Hepatocyte (in vitro differentiated cells): Measurements from ENCODE around the gene PF4V1. TPM values are rescaled to one million over a fixed set of nuclear protein-coding genes. Genes with fewer than 3 reads are reported as not detected.
"Not testable (repeated sequence)": the region's sequence is repeated elsewhere in the genome, so short reads cannot be mapped to it uniquely, and the experiment has no call there.

ENCODE experiments used
- DNase-seq: peaks from one replicate; pipeline ENCODE4 v3.0.0-alpha.2; 2016; ENCODE audit warnings: low spot score
- H2AFZ ChIP-seq: fragments of 200-600 bp; sonication (generic); 2 replicates; pipeline ENCODE4 v1.6.0; 2016; ENCODE audit warnings: antibody characterized with exemption, mild to moderate bottlenecking
- H3K27ac ChIP-seq: fragments of 200-600 bp; sonication (generic); 2 replicates; pipeline ENCODE4 v1.5.1; 2016; ENCODE audit warnings: mild to moderate bottlenecking
- H3K27me3 ChIP-seq: fragments of 200-600 bp; sonication (generic); 2 replicates; pipeline ENCODE4 v1.6.1; 2016
- H3K36me3 ChIP-seq: fragments of 200-600 bp; sonication (generic); replicated peaks from 2 replicates; pipeline ENCODE4 v1.5.1; 2016; ENCODE audit warnings: low read depth; ENCODE audit not compliant: insufficient read depth
- H3K4me1 ChIP-seq: fragments of 200-600 bp; sonication (generic); 2 replicates; pipeline ENCODE4 v1.5.1; 2016; ENCODE audit warnings: mild to moderate bottlenecking, moderate library complexity; ENCODE audit not compliant: insufficient read depth
- H3K4me2 ChIP-seq: fragments of 200-600 bp; sonication (generic); 2 replicates; pipeline ENCODE4 v1.6.0; 2016
- H3K4me3 ChIP-seq: fragments of 200-600 bp; sonication (generic); 2 replicates; pipeline ENCODE4 v1.5.1; 2016; ENCODE audit warnings: mild to moderate bottlenecking
- H3K79me2 ChIP-seq: fragments of 200-600 bp; sonication (generic); 2 replicates; pipeline ENCODE4 v1.6.0; 2017; ENCODE audit warnings: mild to moderate bottlenecking
- H3K9me2 ChIP-seq: fragments of 200-600 bp; sonication (generic); replicated peaks from 2 replicates; pipeline ENCODE4 v1.6.0; 2017; ENCODE audit warnings: mild to moderate bottlenecking; ENCODE audit not compliant: insufficient read depth
- H3K9me3 ChIP-seq: fragments of 200-600 bp; sonication (generic); 2 replicates; pipeline ENCODE4 v1.5.1; 2016; ENCODE audit warnings: low read depth, mild to moderate bottlenecking
- H4K20me1 ChIP-seq: fragments of 200-600 bp; sonication (generic); 2 replicates; pipeline ENCODE4 v1.6.0; 2016; ENCODE audit warnings: mild to moderate bottlenecking; ENCODE audit not compliant: insufficient read depth, poor library complexity, severe bottlenecking
- EZH2 ChIP-seq: fragments of 200-600 bp; sonication (generic); IDR thresholded peaks from 2 replicates; pipeline ENCODE4 v1.6.1; 2016; ENCODE audit warnings: antibody characterized with exemption, mild to moderate bottlenecking, borderline replicate concordance
- EZH2phosphoT487 ChIP-seq: fragments of 200-600 bp; sonication (generic); IDR thresholded peaks from one replicate; pipeline ENCODE4 v1.6.1; 2018; ENCODE audit warnings: antibody characterized with exemption, mild to moderate bottlenecking, low read depth, moderate library complexity; ENCODE audit not compliant: unreplicated experiment, severe bottlenecking
- WGBS: methylation state at CpG from one replicate; pipeline ENCODE4 v1.1.6; 2016; ENCODE audit warnings: low lambda C conversion rate; ENCODE audit errors: missing lambda C conversion rate; 5-methylcytosine and 5-hydroxymethylcytosine counted together
- polyA plus RNA-seq: library from polyadenylated mRNA; unstranded; fragments of >200 nt; fragmentation: Nextera tagmentation; extraction: Ambion mirVana; gene quantifications from 2 replicates; pipeline ENCODE4 v1.2.1, GENCODE V29; 2016
- total RNA-seq: library from RNA; depleted of rRNA; stranded (reverse); fragments of >200 nt; gene quantifications from 2 replicates; pipeline ENCODE4 v1.2.3, GENCODE V29; 2014
- TF ChIP-seq, protein P1 (sequence below): fragments of 200-600 bp; sonication (generic); IDR thresholded peaks from 2 replicates; pipeline ENCODE4 v1.5.1; 2016; ENCODE audit warnings: antibody characterized with exemption, mild to moderate bottlenecking; ENCODE audit not compliant: poor library complexity

PF4V1 gene
- total and polyA plus RNA-seq, 2 experiments from 2014 or later = not detected

GRCh38 chr4:73896416-73896815 lies 43.3 kb downstream of the PF4V1 start:
- H4K20me1 ChIP-seq = no peaks in the 10 kb centered on the region
- TF ChIP-seq, protein P1, sequence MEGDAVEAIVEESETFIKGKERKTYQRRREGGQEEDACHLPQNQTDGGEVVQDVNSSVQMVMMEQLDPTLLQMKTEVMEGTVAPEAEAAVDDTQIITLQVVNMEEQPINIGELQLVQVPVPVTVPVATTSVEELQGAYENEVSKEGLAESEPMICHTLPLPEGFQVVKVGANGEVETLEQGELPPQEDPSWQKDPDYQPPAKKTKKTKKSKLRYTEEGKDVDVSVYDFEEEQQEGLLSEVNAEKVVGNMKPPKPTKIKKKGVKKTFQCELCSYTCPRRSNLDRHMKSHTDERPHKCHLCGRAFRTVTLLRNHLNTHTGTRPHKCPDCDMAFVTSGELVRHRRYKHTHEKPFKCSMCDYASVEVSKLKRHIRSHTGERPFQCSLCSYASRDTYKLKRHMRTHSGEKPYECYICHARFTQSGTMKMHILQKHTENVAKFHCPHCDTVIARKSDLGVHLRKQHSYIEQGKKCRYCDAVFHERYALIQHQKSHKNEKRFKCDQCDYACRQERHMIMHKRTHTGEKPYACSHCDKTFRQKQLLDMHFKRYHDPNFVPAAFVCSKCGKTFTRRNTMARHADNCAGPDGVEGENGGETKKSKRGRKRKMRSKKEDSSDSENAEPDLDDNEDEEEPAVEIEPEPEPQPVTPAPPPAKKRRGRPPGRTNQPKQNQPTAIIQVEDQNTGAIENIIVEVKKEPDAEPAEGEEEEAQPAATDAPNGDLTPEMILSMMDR = no peak
- TF ChIP-seq EZH2 (no peak), EZH2phosphoT487 (no peak)
- peak overlapping the region; percentile 13 for H3K27ac ChIP-seq

DNA sequence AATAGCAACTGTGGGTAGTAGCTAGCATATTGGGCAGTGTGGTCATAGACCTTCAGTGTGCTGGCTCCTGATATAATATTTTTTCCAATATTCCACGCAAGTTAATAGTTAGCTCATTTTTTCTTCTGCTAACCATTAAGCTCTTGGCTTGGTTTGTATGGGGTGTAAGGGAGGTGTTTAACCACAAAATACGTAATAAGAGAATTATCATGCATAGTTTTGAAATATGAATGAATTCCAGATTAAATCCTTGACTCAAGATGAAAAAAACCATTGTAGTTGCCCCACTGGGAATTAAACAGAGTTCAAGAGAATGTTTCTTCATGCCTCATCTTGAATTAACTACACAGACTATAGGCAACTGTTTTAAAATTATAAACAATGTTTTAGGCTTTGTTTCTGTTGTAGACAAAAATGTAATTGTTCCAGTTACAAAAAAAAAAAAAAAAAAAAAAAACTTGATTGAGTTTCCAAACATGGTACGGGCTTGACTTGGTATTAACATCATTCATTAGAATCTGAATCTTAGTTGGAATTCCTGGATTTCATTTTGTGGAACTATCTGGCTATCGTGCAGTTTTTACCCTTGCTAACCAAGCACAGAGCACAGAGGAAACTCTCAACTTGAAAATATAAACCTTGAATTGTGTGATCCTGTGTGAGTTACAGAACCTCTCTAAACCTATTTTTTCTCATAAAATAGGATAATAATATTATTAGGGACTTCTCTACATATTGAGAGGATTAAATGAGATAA lies 44.5 kb downstream of the PF4V1 start:
- H3K4me2 ChIP-seq = no peak overlapping the region

More at GRCh38 chr4:73896416-73896815, 43.3 kb downstream of the PF4V1 start:
- 95% methylated on average over 2 of the region's 2 CpGs for WGBS
- Histone ChIP-seq H3K4me2 (no peak overlapping the region), H3K4me3 (no peak overlapping the region), H3K9me3 (no peaks in the 10 kb centered on the region), H3K36me3 (no peaks in the 10 kb centered on the region), H3K79me2 (no peaks in the 10 kb centered on the region), H3K4me1 (peaks cover 16% of the 10 kb centered on the region), H3K9me2 (no peaks in the 10 kb centered on the region), H2AFZ (no peak overlapping the region), H3K27me3 (no peaks in the 10 kb centered on the region)
- no peak for DNase-seq

GRCh38 chr4:73899338-73899737 lies 46.2 kb downstream of the PF4V1 start:
- H3K79me2 ChIP-seq, H3K9me3 ChIP-seq, H3K4me3 ChIP-seq, H3K27ac ChIP-seq, H3K9me2 ChIP-seq, H2AFZ ChIP-seq, H3K4me2 ChIP-seq, H4K20me1 ChIP-seq, DNase-seq, H3K27me3 ChIP-seq, H3K36me3 ChIP-seq, H3K4me1 ChIP-seq: not testable (repeated sequence)
- 84% methylated on average over 3 of the region's 3 CpGs for WGBS

More for the DNA sequence above, 44.5 kb downstream of the PF4V1 start:
- no peaks in the 10 kb centered on the region for H3K79me2 ChIP-seq
- no peaks in the 10 kb centered on the region for H3K36me3 ChIP-seq
- no peak overlapping the region for H2AFZ ChIP-seq
- no peaks in the 10 kb centered on the region for H3K9me2 ChIP-seq
- DNase-seq = no peak
- no peak overlapping the region for H3K27ac ChIP-seq
- TF ChIP-seq, protein P1 = no peak
- TF ChIP-seq EZH2phosphoT487 (no peak), EZH2 (no peak)
- H3K4me3 ChIP-seq = no peak overlapping the region
- peaks cover 8% of the 10 kb centered on the region for H3K4me1 ChIP-seq
- H3K27me3 ChIP-seq = no peaks in the 10 kb centered on the region
- no peaks in the 10 kb centered on the region for H3K9me3 ChIP-seq
- no peaks in the 10 kb centered on the region for H4K20me1 ChIP-seq
- 84% methylated on average over 4 of the region's 4 CpGs for WGBS

- Histone ChIP-seq H4K20me1 (no peaks in the 10 kb centered on the region), H3K9me3 (no peaks in the 10 kb centered on the region), H3K4me3 (no peak overlapping the region), H2AFZ (no peak overlapping the region), H3K4me2 (no peak overlapping the region), H3K9me2 (no peaks in the 10 kb centered on the region), H3K4me1 (no peaks in the 10 kb centered on the region), H3K27ac (no peak overlapping the region), H3K27me3 (no peaks in the 10 kb centered on the region), H3K79me2 (no peaks in the 10 kb centered on the region), H3K36me3 (no peaks in the 10 kb centered on the region)
- TF ChIP-seq, protein P1 = no peak
- no peak for TF ChIP-seq EZH2phosphoT487
- no peak for TF ChIP-seq EZH2
- 95% methylated on average over 5 of the region's 5 CpGs for WGBS
- no peak for DNase-seq
Measured at GRCh38 chr4:73901031-73901430, 47.9 kb downstream of the PF4V1 start.
